Measurements from ENCODE around the gene COA3. TPM values are rescaled to one million over a fixed set of nuclear protein-coding genes. Genes with fewer than 3 reads are reported as not detected.

COA3 gene
- total RNA-seq, 1 donor from 2014 or later = 51.2 TPM

GRCh38 chr17:42832213-42832933 is 33.9 kb upstream of the COA3 start:
- peak overlapping the region; percentile 97 for H3K27ac Mint-ChIP-seq (ENCODE audit: unreplicated experiment)
- H3K4me3 Mint-ChIP-seq (ENCODE audit: unreplicated experiment) = peak overlapping the region; percentile 93
- H3K4me1 Mint-ChIP-seq (ENCODE audit: unreplicated experiment) = peaks cover 20% of the 10 kb centered on the region
- H3K27me3 Mint-ChIP-seq (ENCODE audit: unreplicated experiment) = peaks cover 20% of the 10 kb centered on the region
- H3K36me3 Mint-ChIP-seq (ENCODE audit: unreplicated experiment) = peaks cover 6% of the 10 kb centered on the region
- TF ChIP-seq CTCF (IDR thresholded peaks at IDR 0.05) = no peak
- no peaks in the 10 kb centered on the region for H3K9me3 Mint-ChIP-seq (ENCODE audit: unreplicated experiment)
- no peak for DNase-seq (ENCODE audit: extremely low spot score, unreplicated experiment)

- Mint-ChIP-seq H3K4me1 (ENCODE audit: unreplicated experiment) (peaks cover 20% of the 10 kb centered on the region), H3K4me3 (ENCODE audit: unreplicated experiment) (no peak overlapping the region), H3K27ac (ENCODE audit: unreplicated experiment) (no peak overlapping the region), H3K36me3 (ENCODE audit: unreplicated experiment) (no peaks in the 10 kb centered on the region), H3K27me3 (ENCODE audit: unreplicated experiment) (peaks cover 24% of the 10 kb centered on the region), H3K9me3 (ENCODE audit: unreplicated experiment) (no peaks in the 10 kb centered on the region)
- no peak for TF ChIP-seq CTCF (IDR thresholded peaks at IDR 0.05)
- no peak for DNase-seq (ENCODE audit: extremely low spot score, unreplicated experiment)
Measured at GRCh38 chr17:42830971-42831370, 32.5 kb upstream of the COA3 start.

DNA sequence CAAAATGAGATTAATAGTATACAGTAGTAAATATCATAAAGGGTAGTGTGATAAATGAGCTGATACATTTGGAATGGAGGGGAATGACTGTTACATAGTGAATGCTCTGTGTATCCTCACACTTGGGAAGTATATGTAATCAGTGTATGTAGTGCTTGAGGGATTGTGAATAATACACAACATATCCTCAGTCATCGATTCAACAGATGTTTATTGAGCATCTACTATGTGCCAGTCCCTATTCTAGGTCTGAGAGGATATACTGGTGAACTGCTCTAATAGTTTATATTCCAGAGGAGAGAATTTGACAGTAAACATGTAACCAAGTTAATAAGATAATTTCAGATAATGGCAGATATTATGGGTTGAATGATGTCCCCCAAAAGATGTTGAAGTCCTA is 29.0 kb upstream of the COA3 start:
- H3K27ac Mint-ChIP-seq (ENCODE audit: unreplicated experiment) = no peak overlapping the region
- H3K4me3 Mint-ChIP-seq (ENCODE audit: unreplicated experiment) = no peak overlapping the region
- H3K4me1 Mint-ChIP-seq (ENCODE audit: unreplicated experiment) = peaks cover 16% of the 10 kb centered on the region
- no peak for TF ChIP-seq CTCF (IDR thresholded peaks at IDR 0.05)
- no peak for DNase-seq (ENCODE audit: extremely low spot score, unreplicated experiment)
- peaks cover 24% of the 10 kb centered on the region for H3K27me3 Mint-ChIP-seq (ENCODE audit: unreplicated experiment)
- no peaks in the 10 kb centered on the region for H3K36me3 Mint-ChIP-seq (ENCODE audit: unreplicated experiment)
- no peaks in the 10 kb centered on the region for H3K9me3 Mint-ChIP-seq (ENCODE audit: unreplicated experiment)

DNA sequence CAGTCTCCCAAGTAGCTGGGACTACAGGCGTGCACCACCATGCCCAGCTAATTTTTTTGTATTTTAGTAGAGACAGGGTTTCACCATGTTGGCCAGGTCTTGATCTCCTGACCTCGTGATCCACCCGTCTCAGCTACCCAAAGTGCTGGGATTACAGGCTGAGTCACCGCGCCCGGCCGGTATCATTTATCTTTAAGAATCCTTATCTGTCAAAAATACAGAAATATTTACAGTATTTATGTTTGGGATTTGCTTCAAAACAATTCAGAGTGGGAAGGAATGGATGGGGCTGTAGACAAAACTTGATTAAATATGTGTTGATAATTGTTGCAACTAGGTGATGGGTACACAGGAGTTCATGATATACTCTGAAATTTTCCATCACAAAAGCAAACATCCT is 22.7 kb upstream of the COA3 start:
- peaks cover 30% of the 10 kb centered on the region for H3K36me3 Mint-ChIP-seq (ENCODE audit: unreplicated experiment)
- no peak for TF ChIP-seq CTCF (IDR thresholded peaks at IDR 0.05)
- H3K4me3 Mint-ChIP-seq (ENCODE audit: unreplicated experiment) = no peak overlapping the region
- H3K4me1 Mint-ChIP-seq (ENCODE audit: unreplicated experiment) = peaks cover 16% of the 10 kb centered on the region
- no peak overlapping the region for H3K27ac Mint-ChIP-seq (ENCODE audit: unreplicated experiment)
- no peaks in the 10 kb centered on the region for H3K9me3 Mint-ChIP-seq (ENCODE audit: unreplicated experiment)
- no peaks in the 10 kb centered on the region for H3K27me3 Mint-ChIP-seq (ENCODE audit: unreplicated experiment)
- no peak for DNase-seq (ENCODE audit: extremely low spot score, unreplicated experiment)

- H3K4me3 Mint-ChIP-seq (ENCODE audit: unreplicated experiment) = no peak overlapping the region
- H3K9me3 Mint-ChIP-seq (ENCODE audit: unreplicated experiment) = no peaks in the 10 kb centered on the region
- peaks cover 16% of the 10 kb centered on the region for H3K4me1 Mint-ChIP-seq (ENCODE audit: unreplicated experiment)
- peaks cover 36% of the 10 kb centered on the region for H3K36me3 Mint-ChIP-seq (ENCODE audit: unreplicated experiment)
- no peaks in the 10 kb centered on the region for H3K27me3 Mint-ChIP-seq (ENCODE audit: unreplicated experiment)
- no peak overlapping the region for H3K27ac Mint-ChIP-seq (ENCODE audit: unreplicated experiment)
- TF ChIP-seq CTCF (IDR thresholded peaks at IDR 0.05) = peak; percentile 78
- DNase-seq (ENCODE audit: extremely low spot score, unreplicated experiment) = no peak
Measured at GRCh38 chr17:42819939-42820535, 21.5 kb upstream of the COA3 start.

All from osteocyte (in vitro differentiated cells).